ENCODE results near the gene CEMIP. TPM values are rescaled to one million over a fixed set of nuclear protein-coding genes. Genes with fewer than 3 reads are reported as not detected.
A peak's percentile ranks its signal among the peaks of the same experiment; 100 is the strongest.

CEMIP gene
- total and polyA plus RNA-seq, 2 of the 13 experiments (the other 11 are each of a cell fraction or from before 2014, with no cell fraction given), result 4.3 to 28.5 TPM

GRCh38 chr15:80804970-80805495 is 25.9 kb downstream of the CEMIP start (continued):
- no peak for TF ChIP-seq NFYB (CRISPR knock-in tag; IDR thresholded peaks at IDR 0.05)
- TF ChIP-seq LBX2 (CRISPR knock-in tag; IDR thresholded peaks at IDR 0.05; ENCODE audit: borderline replicate concordance), result no peak
- 0 out of 2 replicates have a peak, but pooled peaks have one; percentile 32 for TF ChIP-seq RCOR2 (CRISPR knock-in tag; IDR thresholded peaks at IDR 0.05)
- TF ChIP-seq RBFOX2 (IDR thresholded peaks at IDR 0.05; ENCODE audit: low read depth, low read length), result no peak; the same call in 1 of the 2 replicates
- TF ChIP-seq ZNF766 (CRISPR knock-in tag; IDR thresholded peaks at IDR 0.05; ENCODE audit: borderline replicate concordance), result no peak
- TF ChIP-seq MXI1 (IDR thresholded peaks at IDR 0.05; ENCODE audit: borderline replicate concordance, low read depth, low read length), result no peak
- TF ChIP-seq HES4 (CRISPR knock-in tag; IDR thresholded peaks at IDR 0.05; ENCODE audit: borderline replicate concordance), result no peak
- TF ChIP-seq SKI (IDR thresholded peaks at IDR 0.05; ENCODE audit: partially characterized antibody), result no peak
- TF ChIP-seq SIN3B (IDR thresholded peaks at IDR 0.05; ENCODE audit: low read length), result no peak
- TF ChIP-seq MBD4 (IDR thresholded peaks at IDR 0.05; ENCODE audit: borderline replicate concordance, low read length), result no peak
- TF ChIP-seq, protein P1, sequence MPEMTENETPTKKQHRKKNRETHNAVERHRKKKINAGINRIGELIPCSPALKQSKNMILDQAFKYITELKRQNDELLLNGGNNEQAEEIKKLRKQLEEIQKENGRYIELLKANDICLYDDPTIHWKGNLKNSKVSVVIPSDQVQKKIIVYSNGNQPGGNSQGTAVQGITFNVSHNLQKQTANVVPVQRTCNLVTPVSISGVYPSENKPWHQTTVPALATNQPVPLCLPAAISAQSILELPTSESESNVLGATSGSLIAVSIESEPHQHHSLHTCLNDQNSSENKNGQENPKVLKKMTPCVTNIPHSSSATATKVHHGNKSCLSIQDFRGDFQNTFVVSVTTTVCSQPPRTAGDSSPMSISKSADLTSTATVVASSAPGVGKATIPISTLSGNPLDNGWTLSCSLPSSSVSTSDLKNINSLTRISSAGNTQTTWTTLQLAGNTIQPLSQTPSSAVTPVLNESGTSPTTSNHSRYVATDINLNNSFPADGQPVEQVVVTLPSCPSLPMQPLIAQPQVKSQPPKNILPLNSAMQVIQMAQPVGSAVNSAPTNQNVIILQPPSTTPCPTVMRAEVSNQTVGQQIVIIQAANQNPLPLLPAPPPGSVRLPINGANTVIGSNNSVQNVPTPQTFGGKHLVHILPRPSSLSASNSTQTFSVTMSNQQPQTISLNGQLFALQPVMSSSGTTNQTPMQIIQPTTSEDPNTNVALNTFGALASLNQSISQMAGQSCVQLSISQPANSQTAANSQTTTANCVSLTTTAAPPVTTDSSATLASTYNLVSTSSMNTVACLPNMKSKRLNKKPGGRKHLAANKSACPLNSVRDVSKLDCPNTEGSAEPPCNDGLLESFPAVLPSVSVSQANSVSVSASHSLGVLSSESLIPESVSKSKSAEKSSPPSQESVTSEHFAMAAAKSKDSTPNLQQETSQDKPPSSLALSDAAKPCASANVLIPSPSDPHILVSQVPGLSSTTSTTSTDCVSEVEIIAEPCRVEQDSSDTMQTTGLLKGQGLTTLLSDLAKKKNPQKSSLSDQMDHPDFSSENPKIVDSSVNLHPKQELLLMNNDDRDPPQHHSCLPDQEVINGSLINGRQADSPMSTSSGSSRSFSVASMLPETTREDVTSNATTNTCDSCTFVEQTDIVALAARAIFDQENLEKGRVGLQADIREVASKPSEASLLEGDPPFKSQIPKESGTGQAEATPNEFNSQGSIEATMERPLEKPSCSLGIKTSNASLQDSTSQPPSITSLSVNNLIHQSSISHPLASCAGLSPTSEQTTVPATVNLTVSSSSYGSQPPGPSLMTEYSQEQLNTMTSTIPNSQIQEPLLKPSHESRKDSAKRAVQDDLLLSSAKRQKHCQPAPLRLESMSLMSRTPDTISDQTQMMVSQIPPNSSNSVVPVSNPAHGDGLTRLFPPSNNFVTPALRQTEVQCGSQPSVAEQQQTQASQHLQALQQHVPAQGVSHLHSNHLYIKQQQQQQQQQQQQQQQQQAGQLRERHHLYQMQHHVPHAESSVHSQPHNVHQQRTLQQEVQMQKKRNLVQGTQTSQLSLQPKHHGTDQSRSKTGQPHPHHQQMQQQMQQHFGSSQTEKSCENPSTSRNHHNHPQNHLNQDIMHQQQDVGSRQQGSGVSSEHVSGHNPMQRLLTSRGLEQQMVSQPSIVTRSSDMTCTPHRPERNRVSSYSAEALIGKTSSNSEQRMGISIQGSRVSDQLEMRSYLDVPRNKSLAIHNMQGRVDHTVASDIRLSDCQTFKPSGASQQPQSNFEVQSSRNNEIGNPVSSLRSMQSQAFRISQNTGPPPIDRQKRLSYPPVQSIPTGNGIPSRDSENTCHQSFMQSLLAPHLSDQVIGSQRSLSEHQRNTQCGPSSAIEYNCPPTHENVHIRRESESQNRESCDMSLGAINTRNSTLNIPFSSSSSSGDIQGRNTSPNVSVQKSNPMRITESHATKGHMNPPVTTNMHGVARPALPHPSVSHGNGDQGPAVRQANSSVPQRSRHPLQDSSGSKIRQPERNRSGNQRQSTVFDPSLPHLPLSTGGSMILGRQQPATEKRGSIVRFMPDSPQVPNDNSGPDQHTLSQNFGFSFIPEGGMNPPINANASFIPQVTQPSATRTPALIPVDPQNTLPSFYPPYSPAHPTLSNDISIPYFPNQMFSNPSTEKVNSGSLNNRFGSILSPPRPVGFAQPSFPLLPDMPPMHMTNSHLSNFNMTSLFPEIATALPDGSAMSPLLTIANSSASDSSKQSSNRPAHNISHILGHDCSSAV (CRISPR knock-in tag; IDR thresholded peaks at IDR 0.05; ENCODE audit: borderline replicate concordance), result no peak
- no peak for TF ChIP-seq GLMP (CRISPR knock-in tag; IDR thresholded peaks at IDR 0.05; ENCODE audit: borderline replicate concordance)
- TF ChIP-seq NR1H2 (CRISPR knock-in tag; IDR thresholded peaks at IDR 0.05; ENCODE audit: borderline replicate concordance, low read depth), result no peak
- TF ChIP-seq KMT2B (CRISPR knock-in tag; IDR thresholded peaks at IDR 0.05), result peak; percentile 52; the same call in 1 of the 2 replicates
- TF ChIP-seq RELA (CRISPR knock-in tag; IDR thresholded peaks at IDR 0.05), result no peak
- no peak for TF ChIP-seq ZNF224 (CRISPR knock-in tag; IDR thresholded peaks at IDR 0.05)
- no peak for TF ChIP-seq NBN (conservative IDR thresholded peaks at IDR 0.05)
- TF ChIP-seq SRSF1 (optimal IDR thresholded peaks at IDR 0.05; ENCODE audit: low read depth, low read length), result no peak
- no peak for TF ChIP-seq ZNF607 (CRISPR knock-in tag; IDR thresholded peaks at IDR 0.05; ENCODE audit: borderline replicate concordance)
- no peak for TF ChIP-seq PHF5A (CRISPR knock-in tag; IDR thresholded peaks at IDR 0.05; ENCODE audit: low read depth, unreplicated experiment)
- no peak for TF ChIP-seq NR0B2 (CRISPR knock-in tag; IDR thresholded peaks at IDR 0.05)
- TF ChIP-seq ZNF629 (CRISPR knock-in tag; conservative IDR thresholded peaks at IDR 0.05), result 0 out of 2 replicates have a peak, but pooled peaks have one; percentile 6
